ENCODE measurements around the gene KLRC1. TPM values are rescaled to one million over a fixed set of nuclear protein-coding genes. Genes with fewer than 3 reads are reported as not detected.
"Not testable (repeated sequence)": the region's sequence is repeated elsewhere in the genome, so short reads cannot be mapped to it uniquely, and the experiment has no call there.

The KLRC1 gene
- total RNA-seq, 2 donors from 2014 or later: 0.59 TPM; not detected in 1

DNA sequence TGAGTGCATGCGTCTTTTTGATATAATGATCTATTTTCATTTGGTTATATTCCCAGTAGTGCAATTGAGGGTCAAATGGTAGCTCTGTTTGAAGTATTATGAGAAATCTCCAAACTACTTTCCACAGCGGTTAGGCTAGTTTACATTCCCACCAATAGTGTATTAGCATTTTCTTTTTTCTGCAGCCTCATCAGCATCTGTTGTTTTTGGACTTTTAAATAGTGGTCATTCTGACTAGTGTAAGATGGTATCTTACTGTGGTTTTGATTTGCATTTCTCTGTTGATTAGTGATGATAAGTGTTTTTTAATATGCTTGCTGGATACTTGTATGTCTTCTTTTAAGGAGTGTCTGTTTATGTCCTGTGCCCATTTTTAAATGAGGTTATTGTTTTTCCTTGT lies 3.7 kb upstream of the KLRC1 start:
- Histone ChIP-seq H3K4me3 (no peak overlapping the region), H3K36me3 (no peaks in the 10 kb centered on the region), H3K27ac (no peak overlapping the region), H3K27me3 (replicated peaks; ENCODE audit: insufficient read depth) (no peaks in the 10 kb centered on the region), H3K9me3 (no peaks in the 10 kb centered on the region), H3K4me1 (replicated peaks) (no peaks in the 10 kb centered on the region)
- WGBS: 91% methylated on average over 2 of the region's 2 CpGs
- DNase-seq (ENCODE audit: low spot score): no peak
- intact Hi-C loops (cut with DNase I): no loop called here
- TF ChIP-seq POLR2AphosphoS5 (IDR thresholded peaks at IDR 0.05): no peak

DNA sequence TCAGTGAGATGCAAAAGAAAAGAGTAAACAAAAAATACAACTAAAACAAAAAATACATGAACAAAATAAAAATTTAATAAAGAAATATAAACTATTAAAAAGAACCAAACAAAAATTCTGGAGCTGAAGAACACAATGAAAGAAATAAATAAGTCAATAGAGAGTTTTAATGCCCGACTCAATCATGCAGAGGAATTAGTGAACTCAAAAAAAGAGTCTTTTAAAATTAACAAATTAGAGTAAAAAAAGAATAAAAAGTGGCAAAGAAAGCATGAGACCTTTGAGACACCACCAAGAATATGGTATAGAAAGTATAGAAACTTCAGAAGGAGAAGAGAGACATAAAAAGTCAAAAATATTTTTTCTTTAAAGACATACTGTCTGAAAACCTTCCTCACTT lies 2.6 kb upstream of the KLRC1 start:
- intact Hi-C loops (cut with DNase I): no loop called here
- WGBS: 97% methylated on average over 1 of the region's 1 CpG
- H3K27me3 ChIP-seq (replicated peaks; ENCODE audit: insufficient read depth): no peaks in the 10 kb centered on the region
- no peaks in the 10 kb centered on the region for H3K4me1 ChIP-seq (replicated peaks)
- TF ChIP-seq, protein P1, sequence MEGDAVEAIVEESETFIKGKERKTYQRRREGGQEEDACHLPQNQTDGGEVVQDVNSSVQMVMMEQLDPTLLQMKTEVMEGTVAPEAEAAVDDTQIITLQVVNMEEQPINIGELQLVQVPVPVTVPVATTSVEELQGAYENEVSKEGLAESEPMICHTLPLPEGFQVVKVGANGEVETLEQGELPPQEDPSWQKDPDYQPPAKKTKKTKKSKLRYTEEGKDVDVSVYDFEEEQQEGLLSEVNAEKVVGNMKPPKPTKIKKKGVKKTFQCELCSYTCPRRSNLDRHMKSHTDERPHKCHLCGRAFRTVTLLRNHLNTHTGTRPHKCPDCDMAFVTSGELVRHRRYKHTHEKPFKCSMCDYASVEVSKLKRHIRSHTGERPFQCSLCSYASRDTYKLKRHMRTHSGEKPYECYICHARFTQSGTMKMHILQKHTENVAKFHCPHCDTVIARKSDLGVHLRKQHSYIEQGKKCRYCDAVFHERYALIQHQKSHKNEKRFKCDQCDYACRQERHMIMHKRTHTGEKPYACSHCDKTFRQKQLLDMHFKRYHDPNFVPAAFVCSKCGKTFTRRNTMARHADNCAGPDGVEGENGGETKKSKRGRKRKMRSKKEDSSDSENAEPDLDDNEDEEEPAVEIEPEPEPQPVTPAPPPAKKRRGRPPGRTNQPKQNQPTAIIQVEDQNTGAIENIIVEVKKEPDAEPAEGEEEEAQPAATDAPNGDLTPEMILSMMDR (IDR thresholded peaks at IDR 0.05): no peak
- TF ChIP-seq POLR2AphosphoS5 (IDR thresholded peaks at IDR 0.05): no peak
- TF ChIP-seq POLR2A (IDR thresholded peaks at IDR 0.05): no peak
- no peaks in the 10 kb centered on the region for H3K9me3 ChIP-seq
- no peaks in the 10 kb centered on the region for H3K36me3 ChIP-seq
- no peak overlapping the region for H3K4me3 ChIP-seq
- no peak overlapping the region for H3K27ac ChIP-seq
- DNase-seq (ENCODE audit: low spot score): no peak

DNA sequence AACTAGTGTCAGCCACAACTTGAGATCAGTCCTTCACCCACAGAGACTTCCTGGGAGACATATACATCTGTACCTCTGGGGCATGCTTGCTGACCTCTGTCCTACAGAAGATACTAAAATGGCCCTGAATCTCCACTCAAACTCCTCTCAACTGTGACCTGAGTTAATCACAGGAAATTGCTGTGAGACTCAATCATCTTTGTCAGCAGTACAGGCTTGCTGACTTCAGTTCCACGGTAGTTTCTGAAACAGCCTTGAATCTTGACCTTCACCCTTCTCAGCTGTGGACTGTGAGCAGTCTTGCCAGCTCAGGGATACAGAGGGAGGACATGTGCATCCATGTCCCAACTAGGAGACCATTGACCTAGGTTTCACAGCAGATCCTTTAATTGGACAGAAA lies 1.4 kb upstream of the KLRC1 start:
- WGBS: 41% methylated on average over 1 of the region's 1 CpG
- H3K9me3 ChIP-seq: no peaks in the 10 kb centered on the region

DNA sequence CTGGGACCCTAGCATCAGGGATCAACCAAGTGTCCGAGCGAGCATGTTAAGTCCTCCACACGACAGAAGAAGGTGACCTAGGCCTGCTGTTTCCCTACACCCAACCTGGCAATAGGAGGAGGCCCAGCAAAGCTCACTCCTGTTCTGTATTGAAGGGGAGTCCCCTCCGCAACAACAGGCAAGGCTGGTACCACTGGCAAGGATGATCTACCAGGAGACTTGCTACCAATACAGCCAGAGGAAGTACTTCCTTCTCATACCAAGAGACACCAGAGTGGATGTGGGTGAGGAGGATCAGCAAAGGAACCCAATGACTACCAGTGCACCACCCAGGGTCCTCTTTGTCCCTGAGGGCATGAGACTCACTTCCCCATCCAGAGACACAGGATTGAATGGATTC lies 4.9 kb downstream of the KLRC1 start:
- Histone ChIP-seq H3K4me3 (no peak overlapping the region), H3K36me3 (no peaks in the 10 kb centered on the region), H3K4me1 (replicated peaks) (no peaks in the 10 kb centered on the region), H3K27ac (no peak overlapping the region), H3K27me3 (replicated peaks; ENCODE audit: insufficient read depth) (no peaks in the 10 kb centered on the region), H3K9me3 (no peaks in the 10 kb centered on the region)
- WGBS: 97% methylated on average over 4 of the region's 4 CpGs
- intact Hi-C loops (cut with DNase I): no loop called here
- TF ChIP-seq POLR2AphosphoS5 (IDR thresholded peaks at IDR 0.05): no peak
- TF ChIP-seq POLR2A (IDR thresholded peaks at IDR 0.05): no peak
- TF ChIP-seq, protein P1 (IDR thresholded peaks at IDR 0.05): no peak
- no peak for DNase-seq (ENCODE audit: low spot score)

More for the DNA sequence above, 1.4 kb upstream of the KLRC1 start:
- DNase-seq (ENCODE audit: low spot score): no peak
- H3K27me3 ChIP-seq (replicated peaks; ENCODE audit: insufficient read depth): no peaks in the 10 kb centered on the region
- H3K36me3 ChIP-seq: no peaks in the 10 kb centered on the region
- no peaks in the 10 kb centered on the region for H3K4me1 ChIP-seq (replicated peaks)
- H3K4me3 ChIP-seq: no peak overlapping the region
- intact Hi-C loops (cut with DNase I): no loop called here
- H3K27ac ChIP-seq: no peak overlapping the region
- TF ChIP-seq POLR2AphosphoS5 (IDR thresholded peaks at IDR 0.05): no peak
- TF ChIP-seq POLR2A (IDR thresholded peaks at IDR 0.05): no peak
- TF ChIP-seq, protein P1 (IDR thresholded peaks at IDR 0.05): no peak

DNA sequence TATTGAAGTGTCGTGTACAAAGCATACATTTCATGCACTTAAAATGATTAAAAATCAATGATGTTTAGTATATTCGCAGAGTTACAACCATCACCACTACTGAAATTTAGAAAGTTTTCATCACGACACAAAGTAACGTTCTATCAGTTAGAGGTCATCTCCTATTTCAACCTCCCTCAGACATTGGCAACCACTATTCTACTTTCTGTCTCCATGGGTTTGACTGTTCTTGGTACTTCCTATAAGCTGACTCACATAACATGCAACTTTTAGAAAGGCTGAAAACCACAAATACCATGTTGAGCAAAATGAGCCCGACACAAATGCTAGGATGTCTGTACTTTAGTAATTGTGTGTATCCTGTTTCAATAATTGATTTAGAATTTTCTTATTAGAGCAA lies 7.1 kb downstream of the KLRC1 start:
- H3K27me3 ChIP-seq (replicated peaks; ENCODE audit: insufficient read depth); H3K36me3 ChIP-seq; H3K9me3 ChIP-seq; intact Hi-C loops (cut with DNase I); DNase-seq (ENCODE audit: low spot score); H3K27ac ChIP-seq; H3K4me1 ChIP-seq (replicated peaks); H3K4me3 ChIP-seq: not testable (repeated sequence)
- 86% methylated on average over 5 of the region's 5 CpGs for WGBS

DNA sequence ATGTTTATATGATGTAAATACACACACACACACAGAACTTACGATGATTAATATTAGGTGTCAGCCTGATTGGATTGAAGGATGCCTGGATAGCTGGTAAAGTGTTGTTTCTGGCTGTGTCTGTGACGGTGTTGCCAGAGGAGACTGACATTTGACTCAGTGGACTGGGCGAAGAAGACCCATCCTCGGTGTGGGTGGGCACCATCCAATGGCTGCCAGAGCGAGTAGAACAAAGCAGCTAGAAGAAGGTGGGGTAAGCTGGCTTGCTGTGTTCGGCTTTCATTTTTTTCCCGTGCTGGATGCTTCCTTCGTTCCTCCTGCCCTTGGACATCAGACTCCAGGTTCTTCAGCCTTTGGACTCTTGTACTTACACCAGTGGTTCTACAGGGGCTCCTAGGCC lies 12.0 kb downstream of the KLRC1 start:
- H3K27ac ChIP-seq; H3K4me1 ChIP-seq (replicated peaks); H3K4me3 ChIP-seq; H3K9me3 ChIP-seq; DNase-seq (ENCODE audit: low spot score); H3K27me3 ChIP-seq (replicated peaks; ENCODE audit: insufficient read depth); H3K36me3 ChIP-seq; intact Hi-C loops (cut with DNase I): not testable (repeated sequence)
- WGBS: 96% methylated on average over 8 of the region's 8 CpGs

DNA sequence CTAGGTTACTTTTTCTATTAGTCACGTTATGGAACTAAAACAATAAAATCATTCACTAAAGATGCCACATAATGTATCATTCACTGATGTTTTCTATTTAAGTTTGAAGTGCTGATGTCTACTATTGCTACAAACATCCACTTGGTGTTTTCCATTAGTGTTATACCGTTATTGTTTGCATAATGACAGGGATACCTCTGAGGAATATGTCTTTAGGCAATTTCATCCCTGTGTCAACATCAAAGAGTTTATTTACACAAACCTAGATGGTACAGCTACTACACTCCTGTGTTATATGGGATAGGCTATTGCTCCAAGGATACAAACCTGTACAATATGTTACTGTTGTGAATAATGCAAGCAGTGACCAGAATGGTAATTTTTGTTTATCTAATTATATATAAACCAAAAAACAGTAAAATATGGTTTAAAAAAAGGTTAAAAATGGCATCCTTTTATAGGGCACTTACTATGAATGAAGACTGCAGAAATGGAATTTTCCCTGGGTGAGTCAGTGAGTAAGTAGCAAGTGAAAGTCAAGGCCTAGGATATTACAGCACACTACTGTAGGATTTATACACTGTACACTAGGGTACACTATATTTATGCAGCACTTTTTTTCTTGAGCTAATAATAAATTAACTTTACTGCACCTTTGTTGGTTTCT lies 13.4 kb downstream of the KLRC1 start:
- DNase-seq (ENCODE audit: low spot score); H3K27me3 ChIP-seq (replicated peaks; ENCODE audit: insufficient read depth); H3K4me1 ChIP-seq (replicated peaks); intact Hi-C loops (cut with DNase I); H3K27ac ChIP-seq; H3K4me3 ChIP-seq; H3K36me3 ChIP-seq; H3K9me3 ChIP-seq: not testable (repeated sequence)
- 43% methylated on average over 2 of the region's 2 CpGs for WGBS

DNA sequence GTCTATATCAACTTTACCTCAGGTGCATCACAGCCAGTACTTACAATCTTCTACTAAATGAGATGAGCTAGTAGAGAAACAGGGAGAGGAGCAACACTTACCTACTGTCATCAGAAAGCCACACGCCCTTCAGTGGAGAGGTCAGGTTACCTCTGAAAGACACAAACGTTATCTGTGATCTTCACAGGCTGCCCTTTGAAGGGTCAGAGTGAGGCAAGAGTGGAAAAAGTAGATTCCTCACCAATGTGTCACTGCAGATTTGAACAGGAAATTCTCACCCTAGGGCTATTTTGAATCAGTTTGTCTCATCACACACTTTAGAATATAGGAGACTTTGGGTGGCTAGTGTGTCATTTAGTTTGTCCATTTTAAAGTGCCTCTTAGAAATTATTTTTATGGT lies 15.6 kb downstream of the KLRC1 start:
- H3K27me3 ChIP-seq (replicated peaks; ENCODE audit: insufficient read depth); H3K4me3 ChIP-seq; intact Hi-C loops (cut with DNase I); H3K9me3 ChIP-seq; H3K36me3 ChIP-seq; H3K4me1 ChIP-seq (replicated peaks); H3K27ac ChIP-seq; DNase-seq (ENCODE audit: low spot score): not testable (repeated sequence)
- WGBS: 36% methylated on average over 2 of the region's 2 CpGs

DNA sequence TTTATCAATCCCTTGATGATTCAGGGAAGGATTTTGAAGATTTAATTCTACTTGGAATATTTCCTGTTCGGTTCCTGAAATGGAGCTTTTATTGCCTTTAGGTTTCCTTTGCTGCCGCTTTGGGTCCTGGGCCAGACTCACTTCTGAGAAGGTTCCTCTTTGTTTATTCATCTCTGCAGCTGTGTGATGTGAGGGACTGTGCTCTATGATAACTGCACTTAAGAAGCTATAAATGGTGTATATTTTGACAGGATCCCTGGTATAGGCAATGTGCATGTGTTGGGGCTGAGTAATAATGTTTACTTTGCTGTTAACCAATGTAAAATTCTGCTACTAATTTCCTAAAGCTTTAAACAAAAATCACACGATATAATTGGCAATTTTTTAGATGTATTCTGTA lies 17.4 kb downstream of the KLRC1 start, which contains the start of gene KLRC2:
Gene KLRC2, minus strand, starts transcription at position 195 of the 400 bp plus-strand sequence. Its CDS starts 24 bp downstream, at position 171.
- intact Hi-C loops (cut with DNase I); H3K9me3 ChIP-seq; H3K4me3 ChIP-seq; H3K27me3 ChIP-seq (replicated peaks; ENCODE audit: insufficient read depth); H3K36me3 ChIP-seq; H3K27ac ChIP-seq; H3K4me1 ChIP-seq (replicated peaks): not testable (repeated sequence)
- WGBS: 12% methylated on average over 3 of the region's 3 CpGs
- DNase-seq (ENCODE audit: low spot score): peak; percentile 43

All from prostate gland (tissue), 2 donors.